Ecto neural progenitor cell (in vitro differentiated cells): ENCODE data around the gene PARL.
"Not testable (repeated sequence)": the region's sequence is repeated elsewhere in the genome, so short reads cannot be mapped to it uniquely, and the experiment has no call there.

ENCODE experiments used
- DNase-seq: peaks from one replicate; pipeline ENCODE4 v3.0.0-alpha.2; 2018; ENCODE audit warnings: low spot score

PARL gene

GRCh38 chr3:183904833-183905780, 20.4 kb upstream of the PARL start:
- no peak for DNase-seq

- DNase-seq: no peak
These were observed 13.3 kb upstream of the PARL start for GRCh38 chr3:183898028-183898431.

- no peak for DNase-seq
These were observed 12.9 kb upstream of the PARL start for GRCh38 chr3:183897606-183898005.

GRCh38 chr3:183896610-183897009, 11.9 kb upstream of the PARL start:
- no peak for DNase-seq

- no peak for DNase-seq
These were observed 11.5 kb upstream of the PARL start for GRCh38 chr3:183896184-183896583.

- no peak for DNase-seq
These were observed 11.1 kb upstream of the PARL start for GRCh38 chr3:183895774-183896173.

GRCh38 chr3:183895296-183895695, 10.6 kb upstream of the PARL start:
- DNase-seq: no peak

- DNase-seq: no peak
These were observed 8.0 kb upstream of the PARL start for GRCh38 chr3:183892610-183893214.

- no peak for DNase-seq
These were observed 1.1 kb upstream of the PARL start for GRCh38 chr3:183885766-183886165.

GRCh38 chr3:183884097-183884426, 618 bp downstream of the PARL start:
- DNase-seq: no peak

GRCh38 chr3:183883291-183884096, 1.2 kb downstream of the PARL start:
- no peak for DNase-seq

- DNase-seq: no peak
These were observed 4.6 kb downstream of the PARL start for GRCh38 chr3:183880121-183880520.

- no peak for DNase-seq
These were observed 5.4 kb downstream of the PARL start for GRCh38 chr3:183879243-183879642.

- DNase-seq: no peak
These were observed 6.6 kb downstream of the PARL start for GRCh38 chr3:183878071-183878470.

- DNase-seq: not testable (repeated sequence)
These were observed 7.5 kb downstream of the PARL start for GRCh38 chr3:183877227-183877626.

GRCh38 chr3:183875411-183875810, 9.3 kb downstream of the PARL start:
- no peak for DNase-seq

GRCh38 chr3:183873914-183874313, 10.8 kb downstream of the PARL start:
- DNase-seq: no peak

- DNase-seq: no peak
These were observed 13.1 kb downstream of the PARL start for GRCh38 chr3:183871541-183871940.

GRCh38 chr3:183870563-183870962, 14.1 kb downstream of the PARL start:
- DNase-seq: no peak

GRCh38 chr3:183868796-183869195, 15.9 kb downstream of the PARL start:
- DNase-seq: no peak

- DNase-seq: no peak
These were observed 22.1 kb downstream of the PARL start for GRCh38 chr3:183862610-183863009.

- no peak for DNase-seq
These were observed 26.8 kb downstream of the PARL start for GRCh38 chr3:183857863-183858262.
